ENCODE results near the gene RPS6KB2.

GRCh38 chr11:67395555-67396258 is 32.6 kb upstream of the RPS6KB2 start:
- TF ChIP-seq EZH2 (IDR thresholded peaks at IDR 0.05; ENCODE audit: low read depth), result no peak
- no peak for TF ChIP-seq CTCF (conservative IDR thresholded peaks at IDR 0.05)

Measured in PC-9 (cell line).